ENCODE measurements around the gene ARRB1. TPM values are rescaled to one million over a fixed set of nuclear protein-coding genes. Genes with fewer than 3 reads are reported as not detected.

ARRB1 gene
- 10 to 100 TPM; 10.8 to 14.4 (median 11.2) TPM for total RNA-seq (2021; fragmentation: NEBNext Ultra II Directional; extraction: Animal tissue kit (Norgen Biotek cat#: 25700))
- long read RNA-seq, partial matches to known transcripts: 1 of 5 reads
- long read RNA-seq, other reads (novel, unspliced or antisense): 0 of 5 reads

GRCh38 chr11:75351541-75351790, at the start of gene ARRB1:
ARRB1 (minus strand) TSS chr11:75351661; CDS start chr11:75351607, 54 bp downstream.
- H3K4me1 Mint-ChIP-seq (ENCODE audit: low read depth): peaks cover 55% of the 10 kb centered on the region
- peak within 1 kb of the TSS; percentile 88 for H3K4me3 Mint-ChIP-seq
- peaks cover 1% of the 10 kb centered on the region for H3K27me3 Mint-ChIP-seq (ENCODE audit: insufficient read depth)
- no peaks in the 10 kb centered on the region for H3K36me3 Mint-ChIP-seq (ENCODE audit: low read depth)
- DNase-seq: no peak
- no peak for TF ChIP-seq CTCF (IDR thresholded peaks at IDR 0.05)
- peak within 1 kb of the TSS; percentile 63 for H3K27ac Mint-ChIP-seq
- no peaks in the 10 kb centered on the region for H3K9me3 Mint-ChIP-seq

DNA sequence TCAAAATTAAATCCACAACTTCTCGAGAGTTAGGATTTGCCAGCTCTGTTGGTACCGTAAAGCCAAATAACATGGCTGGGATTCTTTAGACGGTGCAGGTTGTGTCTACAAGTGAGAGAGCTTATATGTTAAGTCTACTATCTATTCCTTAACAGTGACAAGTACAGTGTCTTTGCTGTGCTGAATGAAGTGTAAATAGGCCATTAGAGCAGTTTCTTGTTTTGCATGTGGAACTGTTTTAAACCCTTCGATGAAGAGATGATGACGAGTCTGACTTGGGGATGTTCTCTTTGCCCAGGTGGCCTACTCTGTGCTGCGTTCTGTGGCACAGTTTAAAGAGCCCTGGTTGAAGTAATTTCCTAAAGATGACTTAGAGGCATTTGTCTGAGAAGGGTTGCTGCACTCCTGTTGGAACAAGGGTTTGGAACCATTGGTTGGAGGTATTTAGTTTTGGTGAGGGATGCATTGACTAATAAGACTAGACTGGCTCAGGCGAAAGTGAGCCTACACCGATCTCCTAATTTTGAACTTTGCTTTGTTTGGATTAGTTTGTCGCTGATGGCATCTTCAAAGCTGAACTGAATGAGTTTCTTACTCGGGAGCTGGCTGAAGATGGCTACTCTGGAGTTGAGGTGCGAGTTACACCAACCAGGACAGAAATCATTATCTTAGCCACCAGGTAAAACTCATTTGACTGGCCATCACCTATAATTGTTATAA, 48.8 kb upstream of the ARRB1 start:
- H3K27me3 Mint-ChIP-seq (ENCODE audit: insufficient read depth): peaks cover 15% of the 10 kb centered on the region
- no peak for DNase-seq
- no peak for TF ChIP-seq CTCF (IDR thresholded peaks at IDR 0.05)
- H3K9me3 Mint-ChIP-seq: no peaks in the 10 kb centered on the region
- H3K27ac Mint-ChIP-seq: peak overlapping the region; percentile 97
- peaks cover 46% of the 10 kb centered on the region for H3K4me1 Mint-ChIP-seq (ENCODE audit: low read depth)
- peak overlapping the region; percentile 96 for H3K4me3 Mint-ChIP-seq
- peaks cover 53% of the 10 kb centered on the region for H3K36me3 Mint-ChIP-seq (ENCODE audit: low read depth)

GRCh38 chr11:75399344-75400145, 48.1 kb upstream of the ARRB1 start, which contains the start of gene RPS3:
RPS3 (plus strand) TSS chr11:75399518; CDS start chr11:75399548, 30 bp downstream.
- peak; percentile 53 for TF ChIP-seq CTCF (IDR thresholded peaks at IDR 0.05)
- DNase-seq: peak; percentile 85
- Mint-ChIP-seq H3K4me1 (ENCODE audit: low read depth) (peaks cover 44% of the 10 kb centered on the region), H3K27ac (peak within 1 kb of the TSS; percentile 97), H3K27me3 (ENCODE audit: insufficient read depth) (peaks cover 17% of the 10 kb centered on the region), H3K9me3 (no peaks in the 10 kb centered on the region), H3K4me3 (peak within 1 kb of the TSS; percentile 96), H3K36me3 (ENCODE audit: low read depth) (peaks cover 51% of the 10 kb centered on the region)

DNA sequence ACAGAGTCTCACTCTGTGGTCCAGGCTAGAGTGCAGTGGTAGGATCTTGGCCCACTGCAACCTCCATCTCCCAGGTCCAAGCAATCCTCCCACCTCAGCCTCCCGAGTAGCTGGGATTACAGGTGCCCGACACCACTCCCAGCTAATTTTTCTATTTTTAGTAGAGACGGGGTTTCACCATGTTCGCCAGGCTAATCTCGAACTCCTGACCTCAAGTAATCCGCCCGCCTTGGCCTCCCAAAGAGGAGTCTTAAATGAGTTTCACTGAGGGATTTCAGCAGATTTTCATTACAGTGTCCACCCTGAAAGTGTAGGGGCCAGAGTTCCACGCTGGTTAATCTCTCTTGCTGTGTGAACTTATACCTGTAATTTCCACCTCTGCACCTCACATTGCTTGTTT, 47.4 kb upstream of the ARRB1 start:
- no peaks in the 10 kb centered on the region for H3K9me3 Mint-ChIP-seq
- no peak for TF ChIP-seq CTCF (IDR thresholded peaks at IDR 0.05)

DNA sequence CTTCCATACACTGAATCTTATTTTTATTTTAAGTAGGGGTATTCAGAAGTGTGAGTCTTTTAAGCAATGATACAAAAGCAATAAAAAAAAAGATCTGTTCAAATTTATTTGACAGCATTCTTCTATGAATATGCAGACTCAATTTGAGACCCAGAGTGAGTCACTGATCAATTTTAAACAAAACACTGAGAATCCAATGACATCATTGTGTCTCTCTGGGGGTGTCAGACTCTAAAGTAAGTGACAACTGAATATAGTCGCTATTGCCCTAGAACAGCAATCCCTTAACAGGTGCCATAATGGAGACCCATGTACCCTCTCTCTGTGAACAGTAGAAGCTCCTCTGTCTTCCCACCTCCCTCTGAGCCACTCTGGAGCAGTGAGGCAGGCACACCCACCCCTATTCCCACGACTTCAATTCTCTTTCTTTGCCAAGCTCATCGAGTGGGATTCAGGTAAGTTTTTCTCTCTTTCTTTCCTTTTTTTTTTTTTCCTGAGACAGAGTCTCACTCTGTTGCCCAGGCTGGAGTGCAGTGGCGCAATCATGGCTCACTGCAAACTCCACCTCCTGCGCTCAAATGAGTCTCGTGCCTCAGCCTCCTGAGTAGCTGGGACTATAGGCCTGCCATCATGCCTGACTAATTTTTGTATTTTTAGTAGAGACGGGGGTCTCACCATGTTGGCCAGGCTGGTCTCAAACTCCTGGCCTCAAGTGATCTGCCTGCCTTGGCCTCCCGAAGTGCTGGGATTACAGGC, 42.8 kb upstream of the ARRB1 start:
- Mint-ChIP-seq H3K27ac (no peak overlapping the region), H3K4me1 (ENCODE audit: low read depth) (peaks cover 9% of the 10 kb centered on the region), H3K36me3 (ENCODE audit: low read depth) (no peaks in the 10 kb centered on the region), H3K9me3 (no peaks in the 10 kb centered on the region), H3K27me3 (ENCODE audit: insufficient read depth) (peaks cover 16% of the 10 kb centered on the region), H3K4me3 (no peak overlapping the region)
- TF ChIP-seq CTCF (IDR thresholded peaks at IDR 0.05): no peak
- DNase-seq: no peak

More for the DNA sequence above, 47.4 kb upstream of the ARRB1 start:
- no peak for DNase-seq
- Mint-ChIP-seq H3K27me3 (ENCODE audit: insufficient read depth) (peaks cover 17% of the 10 kb centered on the region), H3K36me3 (ENCODE audit: low read depth) (peaks cover 44% of the 10 kb centered on the region), H3K4me3 (peak overlapping the region; percentile 96; the same call in 1 of the 2 replicates), H3K27ac (no peak overlapping the region), H3K4me1 (ENCODE audit: low read depth) (peaks cover 42% of the 10 kb centered on the region)

All from HFFc6 (cell line).